Measurements from ENCODE around the gene MKRN1.

MKRN1 gene

DNA sequence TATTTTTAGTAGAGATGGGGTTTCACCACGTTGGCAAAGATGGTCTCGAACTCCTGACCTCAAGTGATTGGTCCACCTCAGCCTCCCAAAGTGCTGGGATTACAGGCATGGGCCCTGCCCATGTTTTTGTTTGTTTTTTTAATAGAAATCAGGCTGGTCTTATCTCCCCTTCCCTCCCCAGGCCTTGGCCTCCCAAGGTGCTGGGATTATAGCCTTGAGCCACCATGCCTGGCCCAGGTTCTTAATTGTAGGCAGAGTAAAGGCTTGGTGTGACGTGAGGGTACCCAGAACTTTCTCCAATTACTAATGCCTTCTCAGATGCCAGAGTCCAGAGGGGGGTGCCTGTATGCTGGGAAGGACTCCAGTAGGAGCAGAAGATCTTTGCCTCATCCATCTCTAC, 5.2 kb upstream of the MKRN1 start:
- no peak for TF ChIP-seq CTCF (IDR thresholded peaks at IDR 0.05; ENCODE audit: low read depth, low read length, missing control alignments)
- no peak for DNase-seq (ENCODE audit: low read depth)
- H3K4me3 ChIP-seq (ENCODE audit: low read depth, low read length): no peak overlapping the region

DNA sequence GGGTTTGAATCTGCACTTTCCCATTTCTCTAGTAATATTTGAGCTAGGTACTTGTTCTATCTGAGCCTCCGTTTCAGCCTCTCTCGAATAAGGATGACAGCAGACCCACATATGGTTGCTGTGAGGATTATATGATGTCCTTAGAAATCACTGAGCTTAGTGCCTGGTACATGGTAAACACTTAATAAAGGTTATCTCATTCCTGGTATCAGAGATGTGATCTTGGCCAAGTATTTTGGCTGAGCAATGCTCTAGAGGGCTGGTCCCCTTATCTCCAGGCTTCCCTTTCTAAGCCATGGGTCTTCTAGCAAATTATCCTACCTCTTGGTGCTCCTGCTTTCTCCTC, 407 bp upstream of the MKRN1 start:
- H3K4me3 ChIP-seq (ENCODE audit: low read depth, low read length): peak overlapping the region; percentile 98
- DNase-seq (ENCODE audit: low read depth): no peak
- TF ChIP-seq CTCF (IDR thresholded peaks at IDR 0.05; ENCODE audit: low read depth, low read length, missing control alignments): no peak

- H3K4me3 ChIP-seq (ENCODE audit: low read depth, low read length): peak overlapping the region; percentile 98
- DNase-seq (ENCODE audit: low read depth): no peak
- TF ChIP-seq CTCF (IDR thresholded peaks at IDR 0.05; ENCODE audit: low read depth, low read length, missing control alignments): no peak
Measured at GRCh38 chr7:140478246-140479061, 851 bp downstream of the MKRN1 start.

DNA sequence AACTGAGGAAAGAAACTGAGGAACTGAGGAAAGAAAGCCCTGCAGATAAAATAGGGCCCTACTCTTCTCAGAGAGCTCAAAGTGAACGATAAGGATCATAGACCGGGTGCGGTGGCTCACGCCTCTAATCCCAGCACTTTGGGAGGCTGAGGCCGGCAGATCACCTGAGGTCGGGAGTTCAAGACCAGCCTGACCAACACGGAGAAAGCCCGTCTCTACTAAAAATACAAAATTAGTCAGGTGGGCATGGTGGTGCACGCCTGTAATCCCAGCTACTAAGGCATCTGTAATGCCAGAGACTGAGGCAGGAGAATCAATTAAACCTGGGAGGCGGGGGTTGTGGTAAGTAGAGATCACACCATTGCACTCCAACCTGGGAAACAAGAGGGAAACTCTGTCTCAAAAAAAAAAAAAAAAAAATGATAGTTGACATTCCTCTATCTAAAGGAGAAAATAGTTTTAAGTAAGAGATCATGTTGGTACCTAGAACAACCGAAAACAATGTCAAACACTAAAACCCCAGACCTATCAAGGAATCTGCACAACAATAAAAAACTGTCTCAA, 2.5 kb downstream of the MKRN1 start:
- DNase-seq (ENCODE audit: low read depth): no peak
- peak overlapping the region; percentile 21 for H3K4me3 ChIP-seq (ENCODE audit: low read depth, low read length)
- TF ChIP-seq CTCF (IDR thresholded peaks at IDR 0.05; ENCODE audit: low read depth, low read length, missing control alignments): no peak

DNA sequence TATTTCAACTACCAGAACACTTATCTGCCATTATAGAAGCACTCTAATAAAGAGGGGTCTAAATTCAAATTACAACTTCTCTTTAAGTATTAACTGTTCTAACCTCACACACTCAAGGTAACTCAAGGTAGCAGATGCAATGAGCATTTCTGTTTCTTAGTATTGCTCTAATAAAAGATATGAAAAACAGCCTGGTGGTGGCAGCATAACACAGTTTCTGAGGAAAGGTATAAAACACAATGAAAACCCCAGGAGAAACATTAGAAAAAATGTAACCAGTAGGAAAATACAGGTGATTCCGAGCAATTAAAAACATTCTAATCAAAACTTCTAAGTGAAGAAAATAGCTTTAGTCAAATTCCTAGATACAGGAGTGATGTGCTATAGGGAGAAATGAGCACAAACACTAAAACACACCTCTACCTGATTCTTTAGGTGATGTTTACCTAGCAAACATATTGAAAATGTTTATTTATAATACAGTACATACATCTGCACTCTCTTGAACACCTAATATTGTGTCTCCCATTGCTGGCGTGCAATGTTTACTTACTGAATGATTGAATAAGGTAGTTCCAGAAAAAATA, 3.5 kb downstream of the MKRN1 start:
- peak; percentile 37 for TF ChIP-seq CTCF (IDR thresholded peaks at IDR 0.05; ENCODE audit: low read depth, low read length, missing control alignments)
- DNase-seq (ENCODE audit: low read depth): no peak
- no peak overlapping the region for H3K4me3 ChIP-seq (ENCODE audit: low read depth, low read length)

DNA sequence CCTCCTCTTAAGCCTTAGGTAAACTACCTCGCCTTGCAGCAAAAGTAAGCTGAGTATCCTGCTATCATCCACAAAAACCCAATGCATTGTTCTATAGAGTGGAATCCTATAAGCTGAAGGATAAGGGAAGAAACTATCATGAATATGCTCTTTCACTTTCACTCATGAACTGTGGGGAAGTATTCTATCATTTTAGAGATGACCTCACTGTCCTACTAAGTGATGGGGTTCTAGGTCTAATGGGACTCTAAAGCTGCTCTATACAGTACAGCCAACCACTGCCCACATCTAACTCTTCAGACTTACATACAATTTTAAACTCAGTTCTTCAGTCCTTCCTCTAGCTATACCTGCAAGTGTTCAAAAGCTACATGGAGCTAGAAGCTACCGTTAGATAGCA, 16.2 kb downstream of the MKRN1 start:
- TF ChIP-seq CTCF (IDR thresholded peaks at IDR 0.05; ENCODE audit: low read depth, low read length, missing control alignments): no peak
- no peak overlapping the region for H3K4me3 ChIP-seq (ENCODE audit: low read depth, low read length)
- DNase-seq (ENCODE audit: low read depth): no peak

Data from GM12864 (cell line).